Hepatocyte (in vitro differentiated cells): ENCODE results near the gene CTF1. TPM values are rescaled to one million over a fixed set of nuclear protein-coding genes. Genes with fewer than 3 reads are reported as not detected.

Source experiments
- DNase-seq: peaks from one replicate; pipeline ENCODE4 v3.0.0-alpha.2; 2016; ENCODE audit warnings: low spot score
- H2AFZ ChIP-seq: fragments of 200-600 bp; sonication (generic); 2 replicates; pipeline ENCODE4 v1.6.0; 2016; ENCODE audit warnings: antibody characterized with exemption, mild to moderate bottlenecking
- H3K27ac ChIP-seq: fragments of 200-600 bp; sonication (generic); 2 replicates; pipeline ENCODE4 v1.5.1; 2016; ENCODE audit warnings: mild to moderate bottlenecking
- H3K27me3 ChIP-seq: fragments of 200-600 bp; sonication (generic); 2 replicates; pipeline ENCODE4 v1.6.1; 2016
- H3K36me3 ChIP-seq: fragments of 200-600 bp; sonication (generic); replicated peaks from 2 replicates; pipeline ENCODE4 v1.5.1; 2016; ENCODE audit warnings: low read depth; ENCODE audit not compliant: insufficient read depth
- H3K4me1 ChIP-seq: fragments of 200-600 bp; sonication (generic); 2 replicates; pipeline ENCODE4 v1.5.1; 2016; ENCODE audit warnings: mild to moderate bottlenecking, moderate library complexity; ENCODE audit not compliant: insufficient read depth
- H3K4me2 ChIP-seq: fragments of 200-600 bp; sonication (generic); 2 replicates; pipeline ENCODE4 v1.6.0; 2016
- H3K4me3 ChIP-seq: fragments of 200-600 bp; sonication (generic); 2 replicates; pipeline ENCODE4 v1.5.1; 2016; ENCODE audit warnings: mild to moderate bottlenecking
- H3K79me2 ChIP-seq: fragments of 200-600 bp; sonication (generic); 2 replicates; pipeline ENCODE4 v1.6.0; 2017; ENCODE audit warnings: mild to moderate bottlenecking
- H3K9me2 ChIP-seq: fragments of 200-600 bp; sonication (generic); replicated peaks from 2 replicates; pipeline ENCODE4 v1.6.0; 2017; ENCODE audit warnings: mild to moderate bottlenecking; ENCODE audit not compliant: insufficient read depth
- H3K9me3 ChIP-seq: fragments of 200-600 bp; sonication (generic); 2 replicates; pipeline ENCODE4 v1.5.1; 2016; ENCODE audit warnings: low read depth, mild to moderate bottlenecking
- H4K20me1 ChIP-seq: fragments of 200-600 bp; sonication (generic); 2 replicates; pipeline ENCODE4 v1.6.0; 2016; ENCODE audit warnings: mild to moderate bottlenecking; ENCODE audit not compliant: insufficient read depth, poor library complexity, severe bottlenecking
- EZH2 ChIP-seq: fragments of 200-600 bp; sonication (generic); IDR thresholded peaks from 2 replicates; pipeline ENCODE4 v1.6.1; 2016; ENCODE audit warnings: antibody characterized with exemption, mild to moderate bottlenecking, borderline replicate concordance
- EZH2phosphoT487 ChIP-seq: fragments of 200-600 bp; sonication (generic); IDR thresholded peaks from one replicate; pipeline ENCODE4 v1.6.1; 2018; ENCODE audit warnings: antibody characterized with exemption, mild to moderate bottlenecking, low read depth, moderate library complexity; ENCODE audit not compliant: unreplicated experiment, severe bottlenecking
- WGBS: methylation state at CpG from one replicate; pipeline ENCODE4 v1.1.6; 2016; ENCODE audit warnings: low lambda C conversion rate; ENCODE audit errors: missing lambda C conversion rate; 5-methylcytosine and 5-hydroxymethylcytosine counted together
- polyA plus RNA-seq: library from polyadenylated mRNA; unstranded; fragments of >200 nt; fragmentation: Nextera tagmentation; extraction: Ambion mirVana; gene quantifications from 2 replicates; pipeline ENCODE4 v1.2.1, GENCODE V29; 2016
- total RNA-seq: library from RNA; depleted of rRNA; stranded (reverse); fragments of >200 nt; gene quantifications from 2 replicates; pipeline ENCODE4 v1.2.3, GENCODE V29; 2014
- TF ChIP-seq, protein P1 (sequence below): fragments of 200-600 bp; sonication (generic); IDR thresholded peaks from 2 replicates; pipeline ENCODE4 v1.5.1; 2016; ENCODE audit warnings: antibody characterized with exemption, mild to moderate bottlenecking; ENCODE audit not compliant: poor library complexity

CTF1 gene
- total and polyA plus RNA-seq, 2 experiments from 2014 or later, result 1.7 to 18.2 TPM

- 85% methylated on average over 9 of the region's 9 CpGs for WGBS
- no peak for DNase-seq
- H2AFZ ChIP-seq, result no peak overlapping the region
- TF ChIP-seq, protein P1, sequence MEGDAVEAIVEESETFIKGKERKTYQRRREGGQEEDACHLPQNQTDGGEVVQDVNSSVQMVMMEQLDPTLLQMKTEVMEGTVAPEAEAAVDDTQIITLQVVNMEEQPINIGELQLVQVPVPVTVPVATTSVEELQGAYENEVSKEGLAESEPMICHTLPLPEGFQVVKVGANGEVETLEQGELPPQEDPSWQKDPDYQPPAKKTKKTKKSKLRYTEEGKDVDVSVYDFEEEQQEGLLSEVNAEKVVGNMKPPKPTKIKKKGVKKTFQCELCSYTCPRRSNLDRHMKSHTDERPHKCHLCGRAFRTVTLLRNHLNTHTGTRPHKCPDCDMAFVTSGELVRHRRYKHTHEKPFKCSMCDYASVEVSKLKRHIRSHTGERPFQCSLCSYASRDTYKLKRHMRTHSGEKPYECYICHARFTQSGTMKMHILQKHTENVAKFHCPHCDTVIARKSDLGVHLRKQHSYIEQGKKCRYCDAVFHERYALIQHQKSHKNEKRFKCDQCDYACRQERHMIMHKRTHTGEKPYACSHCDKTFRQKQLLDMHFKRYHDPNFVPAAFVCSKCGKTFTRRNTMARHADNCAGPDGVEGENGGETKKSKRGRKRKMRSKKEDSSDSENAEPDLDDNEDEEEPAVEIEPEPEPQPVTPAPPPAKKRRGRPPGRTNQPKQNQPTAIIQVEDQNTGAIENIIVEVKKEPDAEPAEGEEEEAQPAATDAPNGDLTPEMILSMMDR, result no peak
- TF ChIP-seq EZH2 (no peak), EZH2phosphoT487 (no peak)
- H3K9me2 ChIP-seq, result no peaks in the 10 kb centered on the region
- no peak overlapping the region for H3K27ac ChIP-seq
- H3K4me3 ChIP-seq, result no peak overlapping the region
- H3K79me2 ChIP-seq, result no peaks in the 10 kb centered on the region
- no peaks in the 10 kb centered on the region for H3K36me3 ChIP-seq
- H3K4me1 ChIP-seq, result no peaks in the 10 kb centered on the region
- no peaks in the 10 kb centered on the region for H3K27me3 ChIP-seq
- no peaks in the 10 kb centered on the region for H3K9me3 ChIP-seq
- no peak overlapping the region for H3K4me2 ChIP-seq
- no peaks in the 10 kb centered on the region for H4K20me1 ChIP-seq
Measured at GRCh38 chr16:30885196-30885595, 11.2 kb upstream of the CTF1 start.

GRCh38 chr16:30886145-30886544 is 10.3 kb upstream of the CTF1 start:
- Histone ChIP-seq H3K4me1 (no peaks in the 10 kb centered on the region), H3K4me3 (no peak overlapping the region), H4K20me1 (no peaks in the 10 kb centered on the region), H3K4me2 (no peak overlapping the region), H3K79me2 (no peaks in the 10 kb centered on the region), H3K9me2 (no peaks in the 10 kb centered on the region), H3K27me3 (no peaks in the 10 kb centered on the region), H3K9me3 (no peaks in the 10 kb centered on the region), H2AFZ (no peak overlapping the region), H3K27ac (no peak overlapping the region), H3K36me3 (no peaks in the 10 kb centered on the region)
- WGBS, result 94% methylated on average over 1 of the region's 1 CpG
- no peak for DNase-seq
- TF ChIP-seq, protein P1, result no peak
- TF ChIP-seq EZH2, result no peak
- no peak for TF ChIP-seq EZH2phosphoT487

DNA sequence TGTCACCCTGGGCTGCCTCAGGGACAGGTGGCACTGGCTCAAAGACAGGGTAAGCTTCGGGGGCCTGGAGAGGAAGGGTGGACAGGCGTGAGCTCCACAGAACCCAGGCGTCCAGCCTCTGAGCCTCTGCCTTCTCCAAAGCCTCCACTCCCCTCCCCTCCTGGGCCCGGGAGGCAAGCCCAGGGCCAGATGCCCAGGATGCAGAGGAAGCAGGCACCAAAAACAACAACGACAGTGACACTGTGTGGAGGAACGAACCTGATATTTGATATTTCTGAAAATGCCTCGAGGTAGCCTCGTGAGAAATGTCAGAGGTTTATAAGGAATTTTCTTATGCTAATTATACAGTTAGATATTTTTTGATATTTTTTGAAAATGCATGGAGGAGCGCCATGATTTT is 8.5 kb upstream of the CTF1 start:
- no peaks in the 10 kb centered on the region for H3K27me3 ChIP-seq
- 96% methylated on average over 9 of the region's 9 CpGs for whole genome bisulfite sequencing
- no peak overlapping the region for H3K4me2 ChIP-seq
- peaks cover 16% of the 10 kb centered on the region for H3K79me2 ChIP-seq
- no peak overlapping the region for H2AFZ ChIP-seq
- H3K9me2 ChIP-seq, result no peaks in the 10 kb centered on the region
- H4K20me1 ChIP-seq, result no peaks in the 10 kb centered on the region
- TF ChIP-seq EZH2, result no peak
- TF ChIP-seq, protein P1, result no peak
- TF ChIP-seq EZH2phosphoT487, result no peak
- no peaks in the 10 kb centered on the region for H3K36me3 ChIP-seq
- no peak for DNase-seq
- H3K4me1 ChIP-seq, result peaks cover under 1% of the 10 kb centered on the region
- no peak overlapping the region for H3K4me3 ChIP-seq
- no peak overlapping the region for H3K27ac ChIP-seq
- H3K9me3 ChIP-seq, result no peaks in the 10 kb centered on the region
